Liver (tissue), 9 donors: ENCODE data around the gene SHC4. TPM values are rescaled to one million over a fixed set of nuclear protein-coding genes. Genes with fewer than 3 reads are reported as not detected.

ENCODE experiments used
- DNase-seq: peaks from one replicate; pipeline ENCODE4 v3.0.0-alpha.2; 2017; ENCODE audit warnings: low spot score
- H3K27ac ChIP-seq, 2 donors: one replicate each; pipeline ENCODE4 v1.7.0; 2013; ENCODE audit warnings: inconsistent platforms in 2 of 2, low read length in 2 of 2, control low read depth in 1 of 2, low read depth in 1 of 2, mild to moderate bottlenecking in 1 of 2
- H3K27me3 ChIP-seq, 4 donors: one replicate each; pipeline versions ENCODE4 v1.6.1 to v1.7.0; 2013; ENCODE audit warnings: low read length in 3 of 4, inconsistent platforms in 1 of 4, mild to moderate bottlenecking in 1 of 4, moderate library complexity in 1 of 4; ENCODE audit not compliant: control insufficient read depth in 4 of 4, insufficient read depth in 4 of 4
- H3K36me3 ChIP-seq, 4 donors: one replicate each; pipeline versions ENCODE4 v1.6.1 to v1.7.0; 2013; ENCODE audit warnings: low read length in 3 of 4, mild to moderate bottlenecking in 3 of 4, low read depth in 1 of 4, moderate library complexity in 1 of 4; ENCODE audit not compliant: control insufficient read depth in 4 of 4, insufficient read depth in 3 of 4
- H3K4me1 ChIP-seq, 4 donors: one replicate each; pipeline versions ENCODE4 v1.6.1 to v1.7.0; 2013; ENCODE audit warnings: low read length in 3 of 4, mild to moderate bottlenecking in 3 of 4, moderate library complexity in 1 of 4; ENCODE audit not compliant: control insufficient read depth in 4 of 4, insufficient read depth in 4 of 4
- H3K4me3 ChIP-seq, 3 donors: one replicate each; pipeline versions ENCODE4 v1.6.1 to v1.7.0; 2013; ENCODE audit warnings: low read length in 3 of 3, control low read depth in 1 of 3, low read depth in 1 of 3, mild to moderate bottlenecking in 1 of 3
- H3K9ac ChIP-seq, 2 donors: one replicate each; pipeline ENCODE4 v1.7.0; 2013; ENCODE audit warnings: low read length in 2 of 2, mild to moderate bottlenecking in 2 of 2, moderate library complexity in 2 of 2, control low read depth in 1 of 2, low read depth in 1 of 2
- H3K9me3 ChIP-seq, 4 donors: one replicate each; pipeline versions ENCODE4 v1.6.1 to v1.7.0; 2013; ENCODE audit warnings: low read length in 3 of 4; ENCODE audit not compliant: control insufficient read depth in 4 of 4
- ATF3 ChIP-seq: IDR thresholded peaks from 2 replicates; pipeline ENCODE4 v1.6.1; 2016; ENCODE audit warnings: antibody characterized with exemption
- CTCF ChIP-seq: fragments of 150-350 bp; IDR thresholded peaks from 2 replicates; pipeline ENCODE4 v1.5.1; 2017; ENCODE audit warnings: improper control_type of control experiment, low read depth, low read length; ENCODE audit not compliant: missing input control
- EGR1 ChIP-seq, 2 donors: IDR thresholded peaks; 2 replicates each; pipeline ENCODE4 v1.6.1; 2016 to 2018; ENCODE audit warnings: antibody characterized with exemption in 2 of 2, low read depth in 2 of 2
- GABPA ChIP-seq, 2 donors: IDR thresholded peaks in 1 of 2; conservative IDR thresholded peaks in 1 of 2; 2 replicates each; pipeline ENCODE4 v1.6.1; 2016; ENCODE audit warnings: antibody characterized with exemption in 2 of 2, mild to moderate bottlenecking in 1 of 2, moderate library complexity in 1 of 2
- HNF4A ChIP-seq, 2 donors: conservative IDR thresholded peaks; 2 replicates each; pipeline ENCODE4 v1.6.1; 2016; ENCODE audit warnings: antibody characterized with exemption in 2 of 2, mild to moderate bottlenecking in 2 of 2
- HNF4G ChIP-seq: IDR thresholded peaks from 2 replicates; pipeline ENCODE4 v1.6.1; 2016; ENCODE audit warnings: antibody characterized with exemption
- JUND ChIP-seq, 2 donors: IDR thresholded peaks; 2 replicates each; pipeline ENCODE4 v1.6.1; 2016; ENCODE audit warnings: antibody characterized with exemption in 2 of 2
- NR2F2 ChIP-seq: IDR thresholded peaks from 2 replicates; pipeline ENCODE4 v1.6.1; 2016; ENCODE audit warnings: antibody characterized with exemption
- RAD21 ChIP-seq, 2 donors: IDR thresholded peaks; 2 replicates each; pipeline ENCODE4 v1.6.1; 2016; ENCODE audit warnings: antibody characterized with exemption in 2 of 2, mild to moderate bottlenecking in 2 of 2
- RXRA ChIP-seq, 2 donors: IDR thresholded peaks; 2 replicates each; pipeline ENCODE4 v1.6.1; 2017 to 2018; ENCODE audit warnings: antibody characterized with exemption in 2 of 2, mild to moderate bottlenecking in 1 of 2
- YY1 ChIP-seq: IDR thresholded peaks from 2 replicates; pipeline ENCODE4 v1.6.1; 2016; ENCODE audit warnings: antibody characterized with exemption, mild to moderate bottlenecking
- WGBS: extraction: QIAGEN DNeasy Blood & Tissue Kit; methylation state at CpG from one replicate; pipeline ENCODE4 v1.1.7; 2013; 5-methylcytosine and 5-hydroxymethylcytosine counted together
- polyA plus RNA-seq, 2 donors: library from polyadenylated mRNA; stranded (reverse) in 1 of 2; unstranded in 1 of 2; fragments of 200-250 nt in 1 of 2; fragments of >200 nt in 1 of 2; fragmentation: Nextera tagmentation in 1 of 2; extraction: Ambion mirVana in 1 of 2; gene quantifications; one replicate each; pipeline versions ENCODE4 v1.2.1 to v1.2.3, GENCODE V29; 2013 to 2015
- total RNA-seq, 2 donors: library from RNA; depleted of rRNA; stranded (reverse); fragments of >200 nt; gene quantifications; one replicate each; pipeline ENCODE4 v1.2.3, GENCODE V29; 2014
- TF ChIP-seq, protein P1 (sequence below): IDR thresholded peaks from 2 replicates; pipeline ENCODE4 v1.6.1; 2016; ENCODE audit warnings: antibody characterized with exemption
- TF ChIP-seq, protein P2 (sequence below): IDR thresholded peaks from 2 replicates; pipeline ENCODE4 v1.6.1; 2016; ENCODE audit warnings: antibody characterized with exemption
- TF ChIP-seq, protein P3 (sequence below): IDR thresholded peaks from 2 replicates; pipeline ENCODE4 v1.6.1; 2016; ENCODE audit warnings: antibody characterized with exemption, mild to moderate bottlenecking
- donor health status: healthy.
- donor health status: healthy.
- donor health status: healthy.
- donor health status: healthy.
- donor health status: healthy.

The SHC4 gene
- total and polyA plus RNA-seq, 4 donors = under 0.01 to 0.19 (median 0.05) TPM

DNA sequence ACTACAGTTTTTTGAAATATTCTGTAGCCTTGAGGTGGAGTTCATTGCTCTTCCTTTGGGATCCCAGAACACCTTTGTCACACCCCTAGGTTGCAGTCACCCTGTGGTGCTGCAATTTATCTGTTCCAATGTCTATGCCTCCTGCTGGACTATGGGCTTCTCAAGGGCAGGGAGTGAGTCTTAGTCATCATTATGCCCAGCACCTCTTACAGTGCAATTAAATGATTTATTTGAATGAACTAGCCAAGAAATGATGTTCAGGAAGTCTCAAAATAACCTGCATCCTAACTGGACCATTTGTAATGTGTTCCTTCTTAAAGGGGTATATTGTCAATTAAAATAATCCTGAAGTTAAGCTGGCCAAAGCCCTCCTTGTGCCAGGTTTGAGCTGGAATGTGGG lies 28.5 kb downstream of the SHC4 start:
- Histone ChIP-seq H3K4me1 (no peaks in the 10 kb centered on the region), H3K36me3 (no peaks in the 10 kb centered on the region), H3K9me3 (no peaks in the 10 kb centered on the region), H3K27me3 (peaks cover 0 to 6% (median 0%) of the 10 kb centered on the region in 4 donors), H3K27ac (no peak overlapping the region), H3K9ac (no peak overlapping the region), H3K4me3 (no peak overlapping the region)
- TF ChIP-seq, protein P1, sequence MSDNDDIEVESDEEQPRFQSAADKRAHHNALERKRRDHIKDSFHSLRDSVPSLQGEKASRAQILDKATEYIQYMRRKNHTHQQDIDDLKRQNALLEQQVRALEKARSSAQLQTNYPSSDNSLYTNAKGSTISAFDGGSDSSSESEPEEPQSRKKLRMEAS = no peak
- TF ChIP-seq, protein P2, sequence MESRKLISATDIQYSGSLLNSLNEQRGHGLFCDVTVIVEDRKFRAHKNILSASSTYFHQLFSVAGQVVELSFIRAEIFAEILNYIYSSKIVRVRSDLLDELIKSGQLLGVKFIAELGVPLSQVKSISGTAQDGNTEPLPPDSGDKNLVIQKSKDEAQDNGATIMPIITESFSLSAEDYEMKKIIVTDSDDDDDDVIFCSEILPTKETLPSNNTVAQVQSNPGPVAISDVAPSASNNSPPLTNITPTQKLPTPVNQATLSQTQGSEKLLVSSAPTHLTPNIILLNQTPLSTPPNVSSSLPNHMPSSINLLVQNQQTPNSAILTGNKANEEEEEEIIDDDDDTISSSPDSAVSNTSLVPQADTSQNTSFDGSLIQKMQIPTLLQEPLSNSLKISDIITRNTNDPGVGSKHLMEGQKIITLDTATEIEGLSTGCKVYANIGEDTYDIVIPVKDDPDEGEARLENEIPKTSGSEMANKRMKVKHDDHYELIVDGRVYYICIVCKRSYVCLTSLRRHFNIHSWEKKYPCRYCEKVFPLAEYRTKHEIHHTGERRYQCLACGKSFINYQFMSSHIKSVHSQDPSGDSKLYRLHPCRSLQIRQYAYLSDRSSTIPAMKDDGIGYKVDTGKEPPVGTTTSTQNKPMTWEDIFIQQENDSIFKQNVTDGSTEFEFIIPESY = no peak
- TF ChIP-seq YY1 (no peak), CTCF (no peak), RXRA (IDR thresholded peaks at IDR 0.05) (no peak), HNF4A (conservative IDR thresholded peaks at IDR 0.05) (no peak), GABPA (IDR thresholded peaks at IDR 0.05 in 1 of 2, conservative IDR thresholded peaks at IDR 0.05 in 1 of 2) (no peak), RAD21 (IDR thresholded peaks at IDR 0.05) (no peak), HNF4G (no peak), EGR1 (IDR thresholded peaks at IDR 0.05; ENCODE audit: low read depth in 2 of 2) (no peak), ATF3 (no peak), JUND (IDR thresholded peaks at IDR 0.05) (no peak)
- TF ChIP-seq, protein P3, sequence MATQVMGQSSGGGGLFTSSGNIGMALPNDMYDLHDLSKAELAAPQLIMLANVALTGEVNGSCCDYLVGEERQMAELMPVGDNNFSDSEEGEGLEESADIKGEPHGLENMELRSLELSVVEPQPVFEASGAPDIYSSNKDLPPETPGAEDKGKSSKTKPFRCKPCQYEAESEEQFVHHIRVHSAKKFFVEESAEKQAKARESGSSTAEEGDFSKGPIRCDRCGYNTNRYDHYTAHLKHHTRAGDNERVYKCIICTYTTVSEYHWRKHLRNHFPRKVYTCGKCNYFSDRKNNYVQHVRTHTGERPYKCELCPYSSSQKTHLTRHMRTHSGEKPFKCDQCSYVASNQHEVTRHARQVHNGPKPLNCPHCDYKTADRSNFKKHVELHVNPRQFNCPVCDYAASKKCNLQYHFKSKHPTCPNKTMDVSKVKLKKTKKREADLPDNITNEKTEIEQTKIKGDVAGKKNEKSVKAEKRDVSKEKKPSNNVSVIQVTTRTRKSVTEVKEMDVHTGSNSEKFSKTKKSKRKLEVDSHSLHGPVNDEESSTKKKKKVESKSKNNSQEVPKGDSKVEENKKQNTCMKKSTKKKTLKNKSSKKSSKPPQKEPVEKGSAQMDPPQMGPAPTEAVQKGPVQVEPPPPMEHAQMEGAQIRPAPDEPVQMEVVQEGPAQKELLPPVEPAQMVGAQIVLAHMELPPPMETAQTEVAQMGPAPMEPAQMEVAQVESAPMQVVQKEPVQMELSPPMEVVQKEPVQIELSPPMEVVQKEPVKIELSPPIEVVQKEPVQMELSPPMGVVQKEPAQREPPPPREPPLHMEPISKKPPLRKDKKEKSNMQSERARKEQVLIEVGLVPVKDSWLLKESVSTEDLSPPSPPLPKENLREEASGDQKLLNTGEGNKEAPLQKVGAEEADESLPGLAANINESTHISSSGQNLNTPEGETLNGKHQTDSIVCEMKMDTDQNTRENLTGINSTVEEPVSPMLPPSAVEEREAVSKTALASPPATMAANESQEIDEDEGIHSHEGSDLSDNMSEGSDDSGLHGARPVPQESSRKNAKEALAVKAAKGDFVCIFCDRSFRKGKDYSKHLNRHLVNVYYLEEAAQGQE = no peak
- no peak for DNase-seq

GRCh38 chr15:48930735-48931134 lies 33.0 kb downstream of the SHC4 start:
- Histone ChIP-seq H3K9ac (no peak overlapping the region), H3K4me3 (no peak overlapping the region)

More at GRCh38 chr15:48930735-48931134, 33.0 kb downstream of the SHC4 start:
- TF ChIP-seq NR2F2 = no peak
- no peak for TF ChIP-seq HNF4A (conservative IDR thresholded peaks at IDR 0.05)
- Histone ChIP-seq H3K9me3 (no peaks in the 10 kb centered on the region), H3K27ac (no peak overlapping the region), H3K27me3 (peaks cover 0 to 6% (median 0%) of the 10 kb centered on the region in 4 donors), H3K4me1 (no peaks in the 10 kb centered on the region), H3K36me3 (no peaks in the 10 kb centered on the region)
- no peak for DNase-seq
- 68% methylated on average over 4 of the region's 4 CpGs for WGBS
